GM12892 (cell line): Measurements from ENCODE around the gene RFFL.

Source experiments
- POLR2A ChIP-seq: IDR thresholded peaks from 2 replicates; pipeline ENCODE4 v1.6.1; 2011; ENCODE audit warnings: low read depth, low read length, control low read depth
- POLR2AphosphoS5 ChIP-seq: IDR thresholded peaks from 2 replicates; pipeline ENCODE4 v1.6.1; 2011; ENCODE audit warnings: low read depth, low read length, control low read depth
- TAF1 ChIP-seq: IDR thresholded peaks from 2 replicates; pipeline ENCODE4 v1.6.1; 2011; ENCODE audit warnings: low read depth, mild to moderate bottlenecking, control low read depth, low read length, borderline replicate concordance

- TF ChIP-seq POLR2A = no peak
- no peak for TF ChIP-seq POLR2AphosphoS5
- TF ChIP-seq TAF1 = no peak
Observed at GRCh38 chr17:35041390-35041789, 22.1 kb downstream of the RFFL start.
